Subcutaneous abdominal adipose tissue (tissue), 5 donors: ENCODE results near the gene RARG.

ENCODE experiments used
- H3K27ac ChIP-seq: one replicate; pipeline ENCODE4 v1.7.0; 2013; ENCODE audit warnings: low read depth, mild to moderate bottlenecking, inconsistent platforms, low read length, moderate library complexity
- H3K27me3 ChIP-seq, 5 donors: one replicate each; pipeline ENCODE4 v1.7.0; 2013; ENCODE audit warnings: low read length in 5 of 5, inconsistent platforms in 1 of 5; ENCODE audit not compliant: control insufficient read depth in 5 of 5, insufficient read depth in 4 of 5
- H3K36me3 ChIP-seq, 5 donors: one replicate each; pipeline ENCODE4 v1.7.0; 2013; ENCODE audit warnings: low read length in 5 of 5; ENCODE audit not compliant: control insufficient read depth in 5 of 5, insufficient read depth in 5 of 5
- H3K4me1 ChIP-seq, 5 donors: one replicate each; pipeline ENCODE4 v1.7.0; 2013; ENCODE audit warnings: low read length in 5 of 5, mild to moderate bottlenecking in 3 of 5, moderate library complexity in 1 of 5; ENCODE audit not compliant: control insufficient read depth in 5 of 5, insufficient read depth in 5 of 5
- H3K4me3 ChIP-seq, 5 donors: one replicate each; pipeline ENCODE4 v1.7.0; 2013; ENCODE audit warnings: low read length in 5 of 5, low read depth in 1 of 5
- H3K9ac ChIP-seq, 5 donors: one replicate each; pipeline ENCODE4 v1.7.0; 2013; ENCODE audit warnings: low read length in 5 of 5, mild to moderate bottlenecking in 4 of 5, moderate library complexity in 3 of 5
- H3K9me3 ChIP-seq, 5 donors: one replicate each; pipeline ENCODE4 v1.7.0; 2013; ENCODE audit warnings: low read length in 5 of 5; ENCODE audit not compliant: control insufficient read depth in 5 of 5
- donor health status: healthy.
- donor health status: healthy.
- donor health status: healthy.
- donor health status: healthy.
- donor health status: healthy.

The RARG gene

GRCh38 chr12:53251477-53252348, 19.7 kb upstream of the RARG start:
- Histone ChIP-seq H3K4me3 (peak overlapping the region; percentile 81 to 96 (median 88)), H3K36me3 (peaks cover 0 to 22% (median 20%) of the 10 kb centered on the region in 5 donors), H3K4me1 (peaks cover 9 to 31% (median 30%) of the 10 kb centered on the region in 5 donors)

GRCh38 chr12:53245286-53245685, 13.3 kb upstream of the RARG start:
- Histone ChIP-seq H3K27ac (no peak overlapping the region), H3K36me3 (no peaks in the 10 kb centered on the region), H3K9me3 (no peaks in the 10 kb centered on the region), H3K27me3 (peaks cover 0 to 7% (median 4%) of the 10 kb centered on the region in 5 donors), H3K4me3 (no peak overlapping the region), H3K4me1 (peaks cover 0 to 8% (median 0%) of the 10 kb centered on the region in 5 donors), H3K9ac (no peak overlapping the region)

More at GRCh38 chr12:53251477-53252348, 19.7 kb upstream of the RARG start:
- Histone ChIP-seq H3K9me3 (no peaks in the 10 kb centered on the region), H3K27me3 (no peaks in the 10 kb centered on the region), H3K27ac (peak overlapping the region; percentile 91), H3K9ac (peak overlapping the region; percentile 86 to 94 (median 92))

- Histone ChIP-seq H3K27ac (no peak overlapping the region), H3K4me3 (no peak overlapping the region), H3K27me3 (peaks cover 0 to 7% (median 4%) of the 10 kb centered on the region in 5 donors), H3K36me3 (no peaks in the 10 kb centered on the region), H3K9me3 (no peaks in the 10 kb centered on the region), H3K4me1 (peaks cover 0 to 8% (median 0%) of the 10 kb centered on the region in 5 donors), H3K9ac (no peak overlapping the region)
Observed at GRCh38 chr12:53244337-53244736, 12.3 kb upstream of the RARG start.

GRCh38 chr12:53241623-53242412, 9.8 kb upstream of the RARG start:
- Histone ChIP-seq H3K9ac (no peak overlapping the region), H3K27ac (no peak overlapping the region), H3K4me1 (peaks cover 0 to 8% (median 0%) of the 10 kb centered on the region in 5 donors), H3K9me3 (no peaks in the 10 kb centered on the region), H3K27me3 (peaks cover 0 to 7% (median 4%) of the 10 kb centered on the region in 5 donors), H3K36me3 (no peaks in the 10 kb centered on the region), H3K4me3 (no peak overlapping the region)

GRCh38 chr12:53239643-53240258, 7.7 kb upstream of the RARG start:
- Histone ChIP-seq H3K9ac (no peak overlapping the region), H3K27me3 (peaks cover 0 to 10% (median 7%) of the 10 kb centered on the region in 5 donors), H3K36me3 (no peaks in the 10 kb centered on the region), H3K4me3 (no peak overlapping the region), H3K27ac (no peak overlapping the region), H3K4me1 (peaks cover 0 to 8% (median 0%) of the 10 kb centered on the region in 5 donors), H3K9me3 (no peaks in the 10 kb centered on the region)

- Histone ChIP-seq H3K9me3 (no peaks in the 10 kb centered on the region), H3K4me1 (peaks cover 2 to 24% (median 22%) of the 10 kb centered on the region in 5 donors), H3K36me3 (no peaks in the 10 kb centered on the region), H3K9ac (no peak overlapping the region), H3K27ac (no peak overlapping the region), H3K27me3 (peaks cover 0 to 22% (median 4%) of the 10 kb centered on the region in 5 donors), H3K4me3 (no peak overlapping the region)
Observed at GRCh38 chr12:53236443-53237111, 4.6 kb upstream of the RARG start.

- H3K4me1 ChIP-seq: peaks cover 2 to 31% (median 27%) of the 10 kb centered on the region in 5 donors
- H3K27ac ChIP-seq: no peak overlapping the region
- H3K36me3 ChIP-seq: no peaks in the 10 kb centered on the region
- peaks cover 0 to 22% (median 4%) of the 10 kb centered on the region in 5 donors for H3K27me3 ChIP-seq
- no peak overlapping the region for H3K4me3 ChIP-seq
- H3K9me3 ChIP-seq: no peaks in the 10 kb centered on the region
- H3K9ac ChIP-seq: no peak overlapping the region
Observed at GRCh38 chr12:53235742-53236442, 3.9 kb upstream of the RARG start.

GRCh38 chr12:53235164-53235563, 3.2 kb upstream of the RARG start:
- H3K9me3 ChIP-seq: no peaks in the 10 kb centered on the region
- H3K27ac ChIP-seq: no peak overlapping the region
- no peak overlapping the region for H3K9ac ChIP-seq
- peaks cover 0 to 22% (median 4%) of the 10 kb centered on the region in 5 donors for H3K27me3 ChIP-seq
- H3K4me3 ChIP-seq: no peak overlapping the region
- no peaks in the 10 kb centered on the region for H3K36me3 ChIP-seq
- H3K4me1 ChIP-seq: peaks cover 2 to 32% (median 28%) of the 10 kb centered on the region in 5 donors
